HG03045 (cell line): Measurements from ENCODE around the gene TMEM203.
A peak's percentile ranks its signal among the peaks of the same experiment; 100 is the strongest.
"Not testable (repeated sequence)": the region's sequence is repeated elsewhere in the genome, so short reads cannot be mapped to it uniquely, and the experiment has no call there.

Source experiments
- ATAC-seq: cut with Tn5 transposase; IDR thresholded peaks from one replicate; pipeline ENCODE4 v1.9.1; 2021; ENCODE audit warnings: mild to moderate bottlenecking, moderate library complexity; ENCODE audit not compliant: unreplicated experiment

The TMEM203 gene

GRCh38 chr9:137242269-137243203 is 37.1 kb upstream of the TMEM203 start:
- ATAC-seq: no peak

GRCh38 chr9:137241490-137242268 is 36.2 kb upstream of the TMEM203 start:
- peak; percentile 5 for ATAC-seq

GRCh38 chr9:137240841-137241489 is 35.5 kb upstream of the TMEM203 start, which contains the start of gene TUBB4B:
TUBB4B (plus strand) TSS chr9:137241287; CDS start chr9:137241361, 74 bp downstream.
- peak; percentile 68 for ATAC-seq

- peak; percentile 15 for ATAC-seq
Measured at GRCh38 chr9:137240318-137240840, 34.9 kb upstream of the TMEM203 start.

GRCh38 chr9:137239541-137240200 is 34.2 kb upstream of the TMEM203 start:
- ATAC-seq: not testable (repeated sequence)

GRCh38 chr9:137237759-137238726 is 32.6 kb upstream of the TMEM203 start:
- no peak for ATAC-seq

GRCh38 chr9:137236936-137237421 is 31.5 kb upstream of the TMEM203 start:
- no peak for ATAC-seq

- ATAC-seq: no peak
Measured at GRCh38 chr9:137236238-137236935, 30.9 kb upstream of the TMEM203 start.

GRCh38 chr9:137235424-137236237 is 30.2 kb upstream of the TMEM203 start:
- no peak for ATAC-seq

- no peak for ATAC-seq
Measured at GRCh38 chr9:137234758-137235423, 29.4 kb upstream of the TMEM203 start.

GRCh38 chr9:137234055-137234697 is 28.7 kb upstream of the TMEM203 start:
- ATAC-seq: no peak

- ATAC-seq: no peak
Measured at GRCh38 chr9:137233143-137233980, 27.9 kb upstream of the TMEM203 start.

GRCh38 chr9:137232510-137232909 is 27.1 kb upstream of the TMEM203 start:
- ATAC-seq: no peak

- no peak for ATAC-seq
Measured at GRCh38 chr9:137232101-137232500, 26.7 kb upstream of the TMEM203 start.

GRCh38 chr9:137231372-137232039 is 26.1 kb upstream of the TMEM203 start:
- ATAC-seq: no peak
